IMR-90 (cell line): Measurements from ENCODE around the gene AUTS2. TPM values are rescaled to one million over a fixed set of nuclear protein-coding genes. Genes with fewer than 3 reads are reported as not detected.

Source experiments
- ATAC-seq: fragments of 200-7000 bp; cut with Tn5 transposase; 2 replicates; pipeline ENCODE4 v1.9.1; 2020; ENCODE audit warnings: low read depth, mild to moderate bottlenecking, moderate library complexity
- BruUV-seq: library from RNA; stranded (reverse); fragments of 400-500 nt; replicated peaks from 2 replicates; lab custom pipeline; 2021; lab: Mats Ljungman, UMichigan
- CTCF ChIA-PET: fragments of 300-600 bp; formaldehyde crosslinking; extraction: SDS; loops from one replicate; lab custom pipeline; 2021; ENCODE audit warnings: antibody characterized with exemption; lab: Yijun Ruan, JAX
- POLR2A ChIA-PET: fragments of 300-600 bp; sonication (Branson Sonifier 250); formaldehyde crosslinking; loops from one replicate; lab custom pipeline; 2022; ENCODE audit warnings: antibody characterized with exemption; ENCODE audit not compliant: unreplicated experiment; lab: Charles Lee
- DNase-seq: peaks from one replicate; pipeline ENCODE4 v3.0.0; 2013
- H2AFZ ChIP-seq: replicated peaks from 2 replicates; pipeline ENCODE3; 2013; ENCODE audit warnings: low read length, mild to moderate bottlenecking; ENCODE audit not compliant: poor library complexity
- H2AK5ac ChIP-seq: 2 replicates; pipeline ENCODE4 v1.6.1; 2013; ENCODE audit warnings: low read depth, low read length, inconsistent platforms
- H2AK9ac ChIP-seq: replicated peaks from 2 replicates; pipeline ENCODE3; 2013; ENCODE audit warnings: mild to moderate bottlenecking, low read depth, low read length, moderate library complexity; ENCODE audit not compliant: poor library complexity
- H2BK120ac ChIP-seq: 2 replicates; pipeline ENCODE4 v1.6.1; 2013; ENCODE audit warnings: low read depth, low read length, inconsistent platforms
- H2BK15ac ChIP-seq: 3 replicates; pipeline ENCODE4 v1.6.1; 2013; ENCODE audit warnings: low read depth, low read length, inconsistent platforms
- H2BK20ac ChIP-seq: 2 replicates; pipeline ENCODE4 v1.6.1; 2013; ENCODE audit warnings: low read depth, mild to moderate bottlenecking, inconsistent platforms, low read length, moderate library complexity
- H2BK5ac ChIP-seq: 2 replicates; pipeline ENCODE4 v1.6.1; 2013; ENCODE audit warnings: mild to moderate bottlenecking, low read depth, low read length, inconsistent platforms; ENCODE audit not compliant: poor library complexity, severe bottlenecking
- H3K14ac ChIP-seq: replicated peaks from 2 replicates; pipeline ENCODE4 v1.6.1; 2013; ENCODE audit warnings: low read depth, low read length, inconsistent platforms
- H3K18ac ChIP-seq: 2 replicates; pipeline ENCODE4 v1.6.1; 2013; ENCODE audit warnings: low read depth, low read length, control low read depth
- H3K23ac ChIP-seq: 2 replicates; pipeline ENCODE4 v1.6.1; 2013; ENCODE audit warnings: low read depth, low read length, inconsistent platforms
- H3K27ac ChIP-seq: 2 replicates; pipeline ENCODE4 v1.5.1; 2013; ENCODE audit warnings: mild to moderate bottlenecking, control low read depth, low read length; ENCODE audit not compliant: insufficient read depth
- H3K27me3 ChIP-seq: 2 replicates; pipeline ENCODE4 v1.6.1; 2013; ENCODE audit warnings: low read length; ENCODE audit not compliant: control insufficient read depth, insufficient read depth
- H3K36me3 ChIP-seq: 2 replicates; pipeline ENCODE4 v1.6.1; 2013; ENCODE audit warnings: low read length, mixed read lengths; ENCODE audit not compliant: control insufficient read depth, insufficient read depth
- H3K4ac ChIP-seq: 2 replicates; pipeline ENCODE4 v1.6.1; 2013; ENCODE audit warnings: low read depth, low read length, inconsistent platforms
- H3K4me1 ChIP-seq: 2 replicates; pipeline ENCODE4 v1.6.1; 2013; ENCODE audit warnings: low read length, mixed read lengths; ENCODE audit not compliant: control insufficient read depth, insufficient read depth
- H3K4me2 ChIP-seq: 2 replicates; pipeline ENCODE4 v1.6.1; 2013; ENCODE audit warnings: low read depth, mild to moderate bottlenecking, control low read depth, low read length, moderate library complexity
- H3K4me3 ChIP-seq: 2 replicates; pipeline ENCODE4 v1.5.1; 2013; ENCODE audit warnings: low read depth, mild to moderate bottlenecking, control low read depth, low read length, moderate library complexity; ENCODE audit not compliant: insufficient read depth
- H3K56ac ChIP-seq: 2 replicates; pipeline ENCODE4 v1.6.1; 2013; ENCODE audit warnings: low read length, inconsistent platforms; ENCODE audit not compliant: insufficient read depth; ENCODE audit errors: extremely low read depth
- H3K79me1 ChIP-seq, 2 experiments: 2 replicates each; pipeline ENCODE4 v1.6.1; 2013; ENCODE audit warnings: low read length in 2 of 2, inconsistent platforms in 1 of 2, low read depth in 1 of 2
- H3K9ac ChIP-seq: 2 replicates; pipeline ENCODE4 v1.6.1; 2013; ENCODE audit warnings: low read depth, low read length, control low read depth
- H3K9me1 ChIP-seq: 2 replicates; pipeline ENCODE4 v1.6.1; 2013; ENCODE audit warnings: low read length, inconsistent platforms; ENCODE audit not compliant: insufficient read depth
- H3K9me3 ChIP-seq: 2 replicates; pipeline ENCODE4 v1.6.1; 2013; ENCODE audit warnings: low read length; ENCODE audit not compliant: control insufficient read depth, insufficient read depth
- H4K20me1 ChIP-seq: 2 replicates; pipeline ENCODE4 v1.6.1; 2013; ENCODE audit warnings: low read length, inconsistent platforms; ENCODE audit not compliant: insufficient read depth
- H4K5ac ChIP-seq: 2 replicates; pipeline ENCODE4 v1.6.1; 2013; ENCODE audit warnings: mild to moderate bottlenecking, low read depth, low read length, control low read depth
- H4K8ac ChIP-seq, 2 experiments: 2 replicates each; pipeline ENCODE4 v1.6.1; 2013; ENCODE audit warnings: low read depth in 2 of 2, low read length in 2 of 2, control low read depth in 1 of 2, inconsistent platforms in 1 of 2
- H4K91ac ChIP-seq: 2 replicates; pipeline ENCODE4 v1.6.1; 2013; ENCODE audit warnings: low read depth, low read length, inconsistent platforms; ENCODE audit not compliant: insufficient read depth
- BHLHE40 ChIP-seq: fragments of 150-350 bp; IDR thresholded peaks from 2 replicates; pipeline ENCODE4 v1.6.1; 2016; ENCODE audit warnings: mild to moderate bottlenecking, low read depth, low read length
- CEBPB ChIP-seq: IDR thresholded peaks from 2 replicates; pipeline ENCODE4 v1.6.1; 2012; ENCODE audit warnings: low read depth, low read length, improper control_type of control experiment
- CHD1 ChIP-seq: IDR thresholded peaks from 2 replicates; pipeline ENCODE4 v1.6.1; 2012; ENCODE audit warnings: low read depth, low read length, improper control_type of control experiment
- CTCF ChIP-seq: conservative IDR thresholded peaks from 2 replicates; pipeline ENCODE4 v1.5.1; 2012; ENCODE audit warnings: mild to moderate bottlenecking, low read depth, low read length, improper control_type of control experiment
- ELK1 ChIP-seq: fragments of 150-350 bp; IDR thresholded peaks from 2 replicates; pipeline ENCODE4 v1.6.1; 2016; ENCODE audit warnings: low read depth, mild to moderate bottlenecking, low read length, moderate library complexity, borderline replicate concordance
- FOS ChIP-seq: fragments of 150-350 bp; IDR thresholded peaks from 2 replicates; pipeline ENCODE4 v1.6.1; 2016; ENCODE audit warnings: low read depth, low read length
- MAFK ChIP-seq: IDR thresholded peaks from 2 replicates; pipeline ENCODE4 v1.6.1; 2012; ENCODE audit warnings: low read depth, low read length, improper control_type of control experiment
- MAZ ChIP-seq: IDR thresholded peaks from 2 replicates; pipeline ENCODE4 v1.6.1; 2012; ENCODE audit warnings: low read depth, mild to moderate bottlenecking, low read length, improper control_type of control experiment, moderate library complexity, borderline replicate concordance
- MXI1 ChIP-seq: IDR thresholded peaks from 2 replicates; pipeline ENCODE4 v1.6.1; 2012; ENCODE audit warnings: low read depth, mild to moderate bottlenecking, low read length, moderate library complexity, borderline replicate concordance
- NFE2L2 ChIP-seq: fragments of 150-350 bp; IDR thresholded peaks from 2 replicates; pipeline ENCODE4 v1.6.1; 2016; ENCODE audit warnings: low read depth, mild to moderate bottlenecking, low read length
- RAD21 ChIP-seq: IDR thresholded peaks from 2 replicates; pipeline ENCODE4 v1.6.1; 2012; ENCODE audit warnings: low read length, improper control_type of control experiment
- RFX5 ChIP-seq: IDR thresholded peaks from 2 replicates; pipeline ENCODE4 v1.8.0; 2012; ENCODE audit warnings: low read depth, mild to moderate bottlenecking, low read length, moderate library complexity
- SMC3 ChIP-seq: fragments of 150-350 bp; IDR thresholded peaks from 2 replicates; pipeline ENCODE4 v1.6.1; 2016; ENCODE audit warnings: low read depth, mild to moderate bottlenecking, antibody characterized with exemption, low read length, moderate library complexity
- WGBS, 2 experiments: methylation state at CpG; one replicate each; pipeline versions ENCODE4 v1.1.5 to v1.1.7; 2013; ENCODE audit warnings: missing lambda C conversion rate in 2 of 2; ENCODE audit not compliant: insufficient read length in 1 of 2; ENCODE audit errors: extremely low coverage in 2 of 2; 5-methylcytosine and 5-hydroxymethylcytosine counted together
- dilution Hi-C: fragments of 300-500 bp; cut with HindIII; formaldehyde crosslinking; loops from one replicate; pipeline ENCODE4 v1.14.3; 2018; ENCODE audit warnings: low sequenced_read_pairs; ENCODE audit not compliant: unreplicated experiment
- in situ Hi-C: fragments of 300-500 bp; cut with MboI; formaldehyde crosslinking; loops from 3 replicates; pipeline ENCODE4 v1.14.3; 2019; ENCODE audit warnings: low sequenced_read_pairs, inconsistent platforms, mixed read lengths
- intact Hi-C: fragments of 100-400 bp; cut with micrococcal nuclease; formaldehyde crosslinking; loops from 2 replicates; pipeline ENCODE4 v1.10.0; 2022
- polyA plus RNA-seq, 3 experiments: library from polyadenylated mRNA; depleted of rRNA; stranded (reverse); fragments of >200 nt; gene quantifications; 2 replicates each; pipeline ENCODE4 v1.2.3, GENCODE V29; 2012; ENCODE audit warnings: low replicate concordance in 1 of 3
- total RNA-seq: library from RNA; depleted of rRNA; stranded (reverse); fragments of >200 nt; gene quantifications from 2 replicates; pipeline ENCODE4 v1.2.3, GENCODE V29; 2012

Gene AUTS2
- total and polyA plus RNA-seq, 2 of the 4 experiments (the other 2 are of a cell fraction) = 0.90 to 3.0 TPM

- no peak overlapping the region for H4K91ac ChIP-seq
- no peak overlapping the region for H3K4ac ChIP-seq
- H2BK20ac ChIP-seq = no peak overlapping the region
- H3K18ac ChIP-seq = no peak overlapping the region
- ATAC-seq = no peak
- H2BK5ac ChIP-seq = no peak overlapping the region
- H3K4me1 ChIP-seq = no peaks in the 10 kb centered on the region
- no peak overlapping the region for H3K9ac ChIP-seq
- H4K5ac ChIP-seq = no peak overlapping the region
- H3K9me3 ChIP-seq = no peaks in the 10 kb centered on the region
- no peak overlapping the region for H2AK9ac ChIP-seq
- no TSS peak for BruUV-seq
- ChIA-PET POLR2A (no interaction called here), CTCF (interaction anchor here (0.6 kb wide), 1 partner anchor 970 kb away, joined by 3 read pairs; no protein-coding TSS in a partner anchor)
- H2AK5ac ChIP-seq = no peak overlapping the region
- no peaks in the 10 kb centered on the region for H3K9me1 ChIP-seq
- H3K36me3 ChIP-seq = no peaks in the 10 kb centered on the region
- in situ Hi-C loops (no loop called here), dilution Hi-C loops (no loop called here), intact Hi-C loops (no loop called here)
- H2BK15ac ChIP-seq = no peak overlapping the region
- H3K56ac ChIP-seq = no peak overlapping the region
- H3K14ac ChIP-seq = no peak overlapping the region
- no peaks in the 10 kb centered on the region for H4K20me1 ChIP-seq
- H2AFZ ChIP-seq = no peak overlapping the region
- no CpG with 5 or more reads among the region's 6 CpGs for WGBS, 2 experiments
- no peak overlapping the region for H3K23ac ChIP-seq
- no peaks in the 10 kb centered on the region for H3K27me3 ChIP-seq
- H3K79me1 ChIP-seq = peaks cover 0 to 4% of the 10 kb centered on the region in 2 experiments; a peak in 2 of 4 replicates
- H4K8ac ChIP-seq = no peak overlapping the region
- H2BK120ac ChIP-seq = no peak overlapping the region
- no peak overlapping the region for H3K4me3 ChIP-seq
- DNase-seq = no peak
- no peak overlapping the region for H3K27ac ChIP-seq
- no peak overlapping the region for H3K4me2 ChIP-seq
- TF ChIP-seq SMC3 = no peak
- no peak for TF ChIP-seq BHLHE40
- TF ChIP-seq RFX5 = no peak
- TF ChIP-seq MAFK = no peak
- TF ChIP-seq CHD1 = no peak
- TF ChIP-seq FOS = no peak
- TF ChIP-seq NFE2L2 = no peak
- no peak for TF ChIP-seq MXI1
- no peak for TF ChIP-seq MAZ
- no peak for TF ChIP-seq CEBPB
- TF ChIP-seq CTCF = no peak
- TF ChIP-seq ELK1 = no peak
- no peak for TF ChIP-seq RAD21
Measured at GRCh38 chr7:70759674-70760073, 1161.4 kb downstream of the AUTS2 start.
